GM12874 (cell line): ENCODE data around the gene CIBAR2.

Source experiments
- CTCF ChIP-seq: IDR thresholded peaks from 2 replicates; pipeline ENCODE4 v1.5.1; 2011; ENCODE audit warnings: low read depth, mild to moderate bottlenecking, control low read depth, low read length, moderate library complexity; ENCODE audit not compliant: insufficient read depth

CIBAR2 gene

DNA sequence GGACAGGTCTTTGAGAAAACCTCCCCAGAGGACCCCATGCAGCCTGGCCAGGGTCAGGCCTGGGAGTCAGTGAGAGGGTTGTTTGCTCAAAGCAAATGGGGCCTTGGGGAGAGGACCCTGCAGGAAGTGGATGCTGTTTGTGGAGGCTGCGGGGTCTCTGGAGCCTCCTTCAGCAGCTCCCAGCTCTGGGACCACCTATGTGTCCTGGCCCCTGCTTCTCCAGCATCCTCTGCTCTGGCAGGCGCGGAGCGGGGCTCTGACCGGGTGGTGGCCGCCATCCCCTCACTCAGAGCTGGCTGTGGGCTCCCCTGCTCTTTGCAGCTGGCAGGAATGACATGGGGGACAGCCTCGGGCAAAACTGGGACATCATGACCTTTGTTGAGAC, 29.8 kb upstream of the CIBAR2 start:
- no peak for TF ChIP-seq CTCF

GRCh38 chr16:85141491-85142128, 29.3 kb upstream of the CIBAR2 start:
- no peak for TF ChIP-seq CTCF

DNA sequence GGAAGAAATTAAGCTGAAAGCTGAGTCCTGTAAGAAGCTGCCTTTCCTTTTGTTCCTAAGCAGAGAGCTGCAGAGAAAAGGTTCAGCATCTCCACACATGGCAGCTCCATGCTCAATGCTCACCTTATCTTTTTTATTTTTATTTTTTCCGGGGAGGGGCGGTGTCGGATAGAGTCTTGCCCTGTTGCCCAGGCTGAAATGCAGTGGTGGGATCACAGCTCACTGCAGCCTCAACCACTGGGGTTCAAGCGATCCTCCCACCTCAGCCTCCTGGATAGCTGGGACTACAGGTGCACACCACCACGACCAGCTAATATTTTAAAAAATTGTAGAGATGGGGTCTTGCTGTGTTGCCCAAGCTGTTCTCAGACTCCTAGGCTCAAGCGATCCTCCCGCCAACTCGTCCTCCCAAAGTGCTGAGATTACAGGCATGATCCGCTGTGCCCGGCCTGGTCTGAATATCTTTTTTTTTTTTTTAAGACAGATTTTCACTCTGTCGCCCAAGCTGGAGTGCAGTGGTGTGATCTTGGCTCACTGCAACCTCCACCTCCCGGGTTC, 28.3 kb upstream of the CIBAR2 start:
- TF ChIP-seq CTCF, result no peak

DNA sequence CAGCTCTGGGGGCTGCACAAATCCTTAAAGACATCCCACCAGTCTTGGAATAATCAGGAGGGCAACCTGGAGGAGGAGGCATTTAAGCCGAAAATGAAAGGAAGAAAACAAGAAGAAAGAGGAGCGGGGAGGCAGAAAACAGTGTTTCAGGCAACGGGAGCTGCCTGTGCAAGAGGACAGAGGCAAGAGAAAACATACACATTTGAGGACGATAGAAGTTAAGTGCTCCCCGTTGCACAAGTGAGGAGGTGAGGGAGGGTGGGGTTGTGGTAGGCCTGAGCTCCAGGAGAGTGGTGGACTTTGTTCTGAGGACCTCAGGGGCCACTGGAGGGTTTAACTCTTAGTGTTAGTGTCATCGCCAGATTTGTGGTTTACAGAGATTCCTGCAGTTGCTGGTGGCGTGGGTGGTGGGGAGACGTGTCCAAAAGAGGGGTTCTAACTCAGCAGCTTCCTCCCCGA, 27.6 kb upstream of the CIBAR2 start:
- TF ChIP-seq CTCF, result no peak

- no peak for TF ChIP-seq CTCF
These were observed 26.8 kb upstream of the CIBAR2 start for GRCh38 chr16:85138825-85139627.

DNA sequence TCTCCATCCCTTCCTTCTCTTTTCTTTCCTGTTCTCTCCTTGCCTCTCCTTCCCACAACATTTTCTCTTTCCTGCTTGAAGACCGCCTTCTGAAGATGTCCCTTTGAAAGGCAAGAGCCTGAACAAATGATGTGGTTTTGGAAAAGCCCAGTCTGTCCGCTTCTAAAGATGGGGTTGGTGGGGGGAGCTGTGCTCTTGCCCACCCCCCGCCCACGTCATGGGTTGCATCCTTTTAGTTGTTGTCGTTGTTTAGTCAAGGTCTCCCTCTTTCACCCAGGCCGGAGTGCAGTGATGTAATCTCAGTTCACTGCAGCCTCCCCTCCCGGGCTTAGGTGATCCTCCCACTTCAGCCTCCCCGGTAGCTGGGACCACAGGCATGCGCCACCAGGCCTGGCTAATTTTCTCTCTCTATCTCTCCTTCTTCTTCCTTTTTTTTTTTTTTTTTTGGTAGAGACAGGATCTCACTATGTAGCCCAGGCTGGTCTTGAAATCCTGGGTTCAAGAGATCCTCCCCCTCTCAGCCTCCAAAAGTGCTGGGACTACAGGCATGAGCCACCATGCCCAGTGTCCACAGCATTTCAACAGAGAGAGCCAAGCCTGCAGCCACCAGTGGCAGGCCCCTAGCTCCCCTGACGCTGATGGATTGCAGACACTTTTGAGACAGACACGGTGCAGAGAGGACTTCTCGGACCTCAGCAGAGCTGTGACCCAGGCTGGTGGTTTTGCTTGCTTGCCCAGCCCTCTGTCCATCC, 26.0 kb upstream of the CIBAR2 start:
- TF ChIP-seq CTCF, result no peak
